HEK293T (cell line): Measurements from ENCODE around the gene SUGT1.

Experiments
- BHLHE40 ChIP-seq: fragments of 450-650 bp; IDR thresholded peaks from 2 replicates; pipeline ENCODE4 v1.6.1; 2016; ENCODE audit warnings: mild to moderate bottlenecking, moderate library complexity, borderline replicate concordance
- CTBP1 ChIP-seq: fragments of 450-650 bp; IDR thresholded peaks from 2 replicates; pipeline ENCODE4 v1.6.1; 2016; ENCODE audit warnings: borderline replicate concordance
- ELF4 ChIP-seq: fragments of 450-650 bp; IDR thresholded peaks from 2 replicates; pipeline ENCODE4 v1.6.1; 2017; ENCODE audit warnings: antibody characterized with exemption
- FOXK2 ChIP-seq: fragments of 450-650 bp; IDR thresholded peaks from 2 replicates; pipeline ENCODE4 v1.6.1; 2016; ENCODE audit warnings: mild to moderate bottlenecking
- SP1 ChIP-seq: fragments of 450-650 bp; IDR thresholded peaks from 2 replicates; pipeline ENCODE4 v1.6.1; 2017
- SUZ12 ChIP-seq: fragments of 450-650 bp; IDR thresholded peaks from 2 replicates; pipeline ENCODE4 v1.6.1; 2016; ENCODE audit warnings: mild to moderate bottlenecking
- TF ChIP-seq, protein P1 (sequence below): fragments of 450-650 bp; IDR thresholded peaks from 2 replicates; pipeline ENCODE4 v1.6.1; 2016

DNA sequence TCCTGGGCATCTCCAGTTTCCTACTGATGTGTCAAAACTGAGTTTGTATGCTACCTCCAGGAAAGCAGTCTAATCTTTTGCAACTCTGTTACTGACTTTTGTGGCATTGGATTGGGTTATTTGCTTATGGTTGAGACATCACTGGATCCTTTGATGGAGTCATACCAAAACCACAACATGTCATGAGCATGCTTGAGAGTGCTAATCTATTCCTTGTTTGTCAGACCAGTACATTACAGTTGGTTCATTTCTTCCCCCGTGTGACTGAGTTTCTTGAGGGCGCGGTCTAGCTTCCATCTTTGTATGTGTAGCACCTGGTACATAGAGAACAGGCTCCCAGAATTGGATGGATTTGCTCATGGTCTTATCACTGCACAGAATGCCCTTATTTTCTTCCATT, 43.2 kb downstream of the SUGT1 start:
- TF ChIP-seq, protein P1, sequence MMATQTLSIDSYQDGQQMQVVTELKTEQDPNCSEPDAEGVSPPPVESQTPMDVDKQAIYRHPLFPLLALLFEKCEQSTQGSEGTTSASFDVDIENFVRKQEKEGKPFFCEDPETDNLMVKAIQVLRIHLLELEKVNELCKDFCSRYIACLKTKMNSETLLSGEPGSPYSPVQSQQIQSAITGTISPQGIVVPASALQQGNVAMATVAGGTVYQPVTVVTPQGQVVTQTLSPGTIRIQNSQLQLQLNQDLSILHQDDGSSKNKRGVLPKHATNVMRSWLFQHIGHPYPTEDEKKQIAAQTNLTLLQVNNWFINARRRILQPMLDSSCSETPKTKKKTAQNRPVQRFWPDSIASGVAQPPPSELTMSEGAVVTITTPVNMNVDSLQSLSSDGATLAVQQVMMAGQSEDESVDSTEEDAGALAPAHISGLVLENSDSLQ: no peak
- no peak for TF ChIP-seq SP1
- TF ChIP-seq CTBP1: no peak
- TF ChIP-seq FOXK2: no peak
- TF ChIP-seq SUZ12: no peak
- no peak for TF ChIP-seq BHLHE40
- no peak for TF ChIP-seq ELF4
